HFF-Myc (cell line): ENCODE measurements around the gene FGF16.

Experiments used
- DNase-seq: peaks from one replicate; pipeline ENCODE4 v3.0.0-alpha.2; 2011; ENCODE audit warnings: low read depth; ENCODE audit errors: extremely low read depth
- H3K4me3 ChIP-seq: replicated peaks from 2 replicates; pipeline ENCODE4 v1.5.1; 2011; ENCODE audit warnings: low read depth, mild to moderate bottlenecking, control low read depth, low read length
- CTCF ChIP-seq: IDR thresholded peaks from 2 replicates; pipeline ENCODE4 v1.5.1; 2012; ENCODE audit warnings: mild to moderate bottlenecking, low read depth, low read length, control low read depth; ENCODE audit errors: missing control alignments

The FGF16 gene

GRCh38 chrX:77436271-77436670 lies 10.9 kb upstream of the FGF16 start:
- no peak for DNase-seq
- TF ChIP-seq CTCF, result no peak
- no peak overlapping the region for H3K4me3 ChIP-seq

GRCh38 chrX:77436682-77437081 lies 10.5 kb upstream of the FGF16 start:
- no peak for TF ChIP-seq CTCF
- H3K4me3 ChIP-seq, result no peak overlapping the region
- no peak for DNase-seq

- no peak for DNase-seq
- TF ChIP-seq CTCF, result no peak
- H3K4me3 ChIP-seq, result no peak overlapping the region
These were observed 6.9 kb upstream of the FGF16 start for GRCh38 chrX:77440330-77440729.

GRCh38 chrX:77441033-77441432 lies 6.2 kb upstream of the FGF16 start:
- DNase-seq, result no peak
- no peak for TF ChIP-seq CTCF
- no peak overlapping the region for H3K4me3 ChIP-seq

GRCh38 chrX:77441479-77441878 lies 5.7 kb upstream of the FGF16 start:
- DNase-seq, result no peak
- TF ChIP-seq CTCF, result no peak
- H3K4me3 ChIP-seq, result no peak overlapping the region

- TF ChIP-seq CTCF, result no peak
- DNase-seq, result peak; percentile 29
- H3K4me3 ChIP-seq, result no peak overlapping the region
These were observed 4.5 kb upstream of the FGF16 start for GRCh38 chrX:77442728-77443127.

GRCh38 chrX:77444075-77444474 lies 3.1 kb upstream of the FGF16 start:
- DNase-seq, result no peak
- TF ChIP-seq CTCF, result no peak
- no peak overlapping the region for H3K4me3 ChIP-seq
